Adipocyte (in vitro differentiated cells): ENCODE data around the gene HOXD11.

Source experiments
- DNase-seq: peaks from one replicate; pipeline ENCODE4 v3.0.0-alpha.2; 2015; ENCODE audit warnings: low read depth
- H3K27me3 ChIP-seq: replicated peaks from 2 replicates; pipeline ENCODE4 v1.7.0; 2013; ENCODE audit warnings: mild to moderate bottlenecking, low read length, moderate library complexity; ENCODE audit not compliant: control insufficient read depth, insufficient read depth
- H3K36me3 ChIP-seq: 2 replicates; pipeline ENCODE4 v1.7.0; 2013; ENCODE audit warnings: low read length, mild to moderate bottlenecking, moderate library complexity; ENCODE audit not compliant: control insufficient read depth, insufficient read depth, severe bottlenecking
- H3K4me1 ChIP-seq: 2 replicates; pipeline ENCODE4 v1.7.0; 2013; ENCODE audit warnings: mild to moderate bottlenecking, low read length, moderate library complexity; ENCODE audit not compliant: control insufficient read depth, insufficient read depth
- H3K4me3 ChIP-seq: 2 replicates; pipeline ENCODE4 v1.7.0; 2013; ENCODE audit warnings: mild to moderate bottlenecking, low read length, moderate library complexity
- H3K9ac ChIP-seq: 2 replicates; pipeline ENCODE4 v1.7.0; 2013; ENCODE audit warnings: mild to moderate bottlenecking, low read length, moderate library complexity
- H3K9me3 ChIP-seq: 2 replicates; pipeline ENCODE4 v1.7.0; 2013; ENCODE audit warnings: mild to moderate bottlenecking, low read length, moderate library complexity; ENCODE audit not compliant: control insufficient read depth

HOXD11 gene

GRCh38 chr2:176075481-176075880 is 31.6 kb upstream of the HOXD11 start:
- no peaks in the 10 kb centered on the region for H3K4me1 ChIP-seq
- peaks cover 11% of the 10 kb centered on the region for H3K9me3 ChIP-seq
- H3K36me3 ChIP-seq = no peaks in the 10 kb centered on the region
- peaks cover 89% of the 10 kb centered on the region for H3K27me3 ChIP-seq
- H3K4me3 ChIP-seq = no peak overlapping the region
- H3K9ac ChIP-seq = no peak overlapping the region
- no peak for DNase-seq

GRCh38 chr2:176076063-176076462 is 31.0 kb upstream of the HOXD11 start:
- Histone ChIP-seq H3K36me3 (no peaks in the 10 kb centered on the region), H3K27me3 (peaks cover 89% of the 10 kb centered on the region), H3K9me3 (peaks cover 15% of the 10 kb centered on the region), H3K9ac (no peak overlapping the region), H3K4me3 (no peak overlapping the region), H3K4me1 (no peaks in the 10 kb centered on the region)
- DNase-seq = no peak

DNA sequence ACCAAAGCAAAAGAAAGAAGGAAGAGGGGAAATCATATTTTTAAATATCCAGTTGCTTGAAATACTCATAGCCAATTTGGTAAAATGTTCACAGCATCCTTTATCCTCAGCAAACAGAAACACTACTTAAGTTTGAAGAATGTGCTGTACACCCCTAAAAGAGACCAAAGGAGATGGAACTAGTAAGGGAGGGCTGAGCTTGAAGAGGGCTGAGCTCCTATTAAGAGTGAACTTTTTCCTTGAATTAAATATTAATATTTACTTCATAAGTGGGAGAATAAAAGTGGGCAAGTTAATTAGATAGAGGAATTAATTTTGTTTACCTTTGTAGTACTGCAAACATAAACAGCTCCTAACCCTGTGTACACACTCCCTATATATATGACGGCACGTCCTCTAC is 30.3 kb upstream of the HOXD11 start:
- no peak for DNase-seq
- Histone ChIP-seq H3K36me3 (no peaks in the 10 kb centered on the region), H3K4me1 (no peaks in the 10 kb centered on the region), H3K9me3 (peaks cover 22% of the 10 kb centered on the region), H3K4me3 (no peak overlapping the region), H3K27me3 (peaks cover 89% of the 10 kb centered on the region), H3K9ac (no peak overlapping the region)

DNA sequence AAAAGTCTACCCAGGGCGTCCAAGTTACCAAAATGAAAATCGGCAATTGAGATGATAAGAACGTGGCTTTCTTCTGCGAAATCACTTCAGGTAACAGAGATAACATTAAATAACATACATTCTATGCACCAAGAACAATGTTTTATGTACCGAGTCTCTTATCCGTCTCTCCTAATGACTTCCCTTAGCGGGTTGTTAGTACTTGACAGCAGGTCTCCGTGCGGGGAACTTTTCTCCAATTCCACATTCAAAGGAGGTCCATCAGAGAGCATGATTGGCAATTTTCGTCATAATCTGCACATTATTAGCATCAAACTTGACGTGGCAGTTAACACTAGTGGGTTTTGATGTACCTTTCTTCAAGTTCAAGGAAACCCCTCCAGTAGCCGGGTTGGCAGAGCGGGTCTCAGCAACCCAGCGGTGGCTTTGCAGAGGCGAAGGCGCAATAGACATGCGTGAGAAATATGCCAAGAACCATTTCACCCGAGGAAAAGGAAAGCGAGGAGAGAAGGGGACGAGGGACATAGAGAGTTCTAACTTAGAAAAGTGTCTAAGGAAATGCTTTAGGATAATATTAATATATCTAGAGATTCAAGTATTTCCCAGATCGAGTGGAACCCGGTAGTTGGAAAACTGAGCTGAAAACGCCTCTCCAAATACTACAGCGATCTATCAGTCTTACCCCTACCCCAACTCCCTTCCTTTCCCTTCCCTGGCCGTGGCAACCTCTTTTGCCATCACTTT is 28.4 kb upstream of the HOXD11 start:
- H3K4me1 ChIP-seq = no peaks in the 10 kb centered on the region
- H3K27me3 ChIP-seq = peaks cover 90% of the 10 kb centered on the region
- peak overlapping the region; percentile 17 for H3K4me3 ChIP-seq
- H3K9me3 ChIP-seq = peaks cover 30% of the 10 kb centered on the region
- no peak for DNase-seq
- no peak overlapping the region for H3K9ac ChIP-seq
- no peaks in the 10 kb centered on the region for H3K36me3 ChIP-seq

- no peak overlapping the region for H3K9ac ChIP-seq
- H3K27me3 ChIP-seq = peaks cover 92% of the 10 kb centered on the region
- no peak for DNase-seq
- H3K4me1 ChIP-seq = no peaks in the 10 kb centered on the region
- peaks cover 32% of the 10 kb centered on the region for H3K9me3 ChIP-seq
- H3K36me3 ChIP-seq = no peaks in the 10 kb centered on the region
- H3K4me3 ChIP-seq = peak overlapping the region; percentile 17
Observed at GRCh38 chr2:176079285-176079830, 27.7 kb upstream of the HOXD11 start.

GRCh38 chr2:176079831-176080539 is 27.1 kb upstream of the HOXD11 start:
- no peaks in the 10 kb centered on the region for H3K36me3 ChIP-seq
- H3K4me3 ChIP-seq = peak overlapping the region; percentile 52

GRCh38 chr2:176080540-176081375 is 26.3 kb upstream of the HOXD11 start:
- Histone ChIP-seq H3K4me3 (peak overlapping the region; percentile 37), H3K9me3 (peaks cover 27% of the 10 kb centered on the region)
- DNase-seq = no peak

More at GRCh38 chr2:176079831-176080539, 27.1 kb upstream of the HOXD11 start:
- H3K4me1 ChIP-seq = no peaks in the 10 kb centered on the region
- H3K9ac ChIP-seq = no peak overlapping the region
- peaks cover 32% of the 10 kb centered on the region for H3K9me3 ChIP-seq
- H3K27me3 ChIP-seq = peaks cover 92% of the 10 kb centered on the region
- DNase-seq = peak; percentile 71

GRCh38 chr2:176081376-176081836 is 25.7 kb upstream of the HOXD11 start:
- H3K4me1 ChIP-seq = no peaks in the 10 kb centered on the region
- H3K9ac ChIP-seq = no peak overlapping the region
- DNase-seq = no peak
- H3K9me3 ChIP-seq = peaks cover 23% of the 10 kb centered on the region
- no peaks in the 10 kb centered on the region for H3K36me3 ChIP-seq
- H3K4me3 ChIP-seq = no peak overlapping the region
- H3K27me3 ChIP-seq = peaks cover 92% of the 10 kb centered on the region

More at GRCh38 chr2:176080540-176081375, 26.3 kb upstream of the HOXD11 start:
- Histone ChIP-seq H3K4me1 (no peaks in the 10 kb centered on the region), H3K36me3 (no peaks in the 10 kb centered on the region), H3K27me3 (peaks cover 92% of the 10 kb centered on the region), H3K9ac (no peak overlapping the region)

GRCh38 chr2:176081837-176082524 is 25.1 kb upstream of the HOXD11 start:
- no peak for DNase-seq
- no peaks in the 10 kb centered on the region for H3K36me3 ChIP-seq
- H3K27me3 ChIP-seq = peaks cover 92% of the 10 kb centered on the region
- no peak overlapping the region for H3K9ac ChIP-seq
- no peaks in the 10 kb centered on the region for H3K4me1 ChIP-seq
- no peak overlapping the region for H3K4me3 ChIP-seq
- H3K9me3 ChIP-seq = peaks cover 23% of the 10 kb centered on the region

- DNase-seq = no peak
- H3K9ac ChIP-seq = no peak overlapping the region
- H3K27me3 ChIP-seq = peaks cover 92% of the 10 kb centered on the region
- no peaks in the 10 kb centered on the region for H3K4me1 ChIP-seq
- H3K4me3 ChIP-seq = no peak overlapping the region
- H3K9me3 ChIP-seq = peaks cover 23% of the 10 kb centered on the region
- no peaks in the 10 kb centered on the region for H3K36me3 ChIP-seq
Observed at GRCh38 chr2:176082525-176082823, 24.6 kb upstream of the HOXD11 start.
